Measurements from ENCODE around the gene KIF17.

Gene KIF17

GRCh38 chr1:20710469-20711284 is 7.1 kb downstream of the KIF17 start:
- no peak for DNase-seq

- no peak for DNase-seq
Observed at GRCh38 chr1:20709868-20710267, 7.9 kb downstream of the KIF17 start.

DNA sequence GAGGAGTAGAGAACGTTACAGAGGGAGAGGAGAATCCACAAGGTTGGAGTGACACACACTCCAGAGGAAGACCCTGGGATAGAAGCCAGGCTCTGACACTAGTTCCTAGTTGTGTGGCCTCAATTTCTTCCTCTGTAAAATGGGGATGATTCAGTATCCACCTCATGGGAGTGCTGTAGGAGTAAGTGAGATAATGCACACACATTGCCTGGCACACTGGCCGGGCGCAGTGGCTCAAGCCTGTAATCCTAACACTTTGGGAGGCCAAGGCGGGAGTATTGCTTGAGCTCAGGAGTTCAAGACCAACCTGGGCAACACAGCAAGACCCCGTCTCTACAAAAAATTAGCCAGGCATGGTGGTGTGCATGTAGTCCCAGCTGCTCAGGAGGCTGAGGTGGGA is 8.9 kb downstream of the KIF17 start:
- DNase-seq, result no peak

DNA sequence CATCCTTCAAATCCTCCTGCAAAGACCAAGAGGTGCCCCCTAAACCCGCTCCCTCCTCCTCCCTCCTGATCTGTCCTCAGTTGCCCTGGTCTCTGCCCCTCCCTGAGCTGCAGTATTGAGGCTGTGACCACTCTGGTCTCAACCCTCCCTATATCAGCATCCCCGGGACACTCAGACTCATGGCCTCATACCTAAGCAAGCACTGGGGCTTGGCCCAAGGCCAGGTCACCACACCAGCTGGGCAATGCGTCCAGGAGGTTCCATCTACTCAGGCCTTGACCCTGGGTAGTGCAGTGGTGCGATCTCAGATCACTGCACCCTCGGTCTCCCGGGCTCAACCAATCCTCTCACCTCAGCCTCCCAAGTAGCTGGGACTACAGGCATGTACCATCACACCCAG is 9.8 kb downstream of the KIF17 start:
- DNase-seq, result no peak

GRCh38 chr1:20706841-20707240 is 11.0 kb downstream of the KIF17 start:
- no peak for DNase-seq

DNA sequence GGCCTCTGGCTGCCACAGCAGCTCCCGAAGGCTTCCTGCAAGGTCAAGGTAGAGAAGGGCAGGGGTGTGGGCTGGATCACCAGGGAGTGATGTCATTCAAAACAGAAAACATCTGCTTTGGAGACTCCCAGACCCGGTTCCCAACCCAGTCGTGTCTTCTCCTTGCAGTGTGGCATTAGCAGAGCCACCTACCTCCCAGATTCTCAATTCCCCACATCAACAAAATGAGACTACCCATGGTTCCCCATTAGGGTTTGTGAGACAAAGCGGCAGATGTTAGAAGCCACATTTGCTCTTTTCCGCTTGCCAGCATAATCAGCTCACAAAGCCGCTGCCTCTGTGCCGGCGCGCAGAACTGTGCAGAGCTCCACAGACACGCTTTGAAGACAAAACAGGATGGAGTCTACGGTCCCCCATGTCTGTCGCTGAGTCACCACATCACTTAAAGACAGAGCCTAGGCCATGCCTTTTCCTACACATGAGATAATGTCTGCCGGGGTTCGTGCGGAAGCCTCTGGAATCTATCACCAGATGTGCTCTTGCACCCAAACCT is 12.5 kb downstream of the KIF17 start:
- DNase-seq, result no peak

GRCh38 chr1:20704390-20705202 is 13.2 kb downstream of the KIF17 start:
- no peak for DNase-seq

DNA sequence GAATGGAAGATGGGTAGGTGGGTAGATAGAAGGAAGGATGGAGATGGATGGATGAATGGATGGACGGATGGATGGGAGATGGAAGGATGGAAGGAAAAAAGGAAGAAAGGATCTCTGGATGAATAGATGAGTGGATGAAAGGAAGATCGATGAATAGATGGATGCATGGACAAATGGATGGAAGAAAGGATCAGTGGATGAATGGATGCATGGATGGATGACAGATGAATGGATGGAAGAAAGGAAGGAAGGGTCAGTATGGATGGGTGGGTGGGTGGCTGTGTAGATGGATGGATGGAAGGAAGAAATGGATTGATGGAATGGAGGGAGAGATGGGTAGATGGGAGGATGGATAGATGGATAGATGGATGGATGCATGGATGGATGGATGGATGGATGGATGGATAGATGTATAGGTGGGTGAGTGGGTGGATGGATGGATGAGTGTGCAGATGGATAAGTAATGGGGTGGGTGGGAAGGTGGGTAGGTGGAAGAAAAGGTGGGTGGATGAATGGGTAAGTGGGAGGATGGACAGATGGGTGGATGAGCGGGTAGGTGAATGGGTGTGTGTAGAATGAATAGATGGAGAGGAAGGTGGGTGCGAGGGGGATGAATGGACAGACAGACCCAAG is 14.6 kb downstream of the KIF17 start:
- DNase-seq, result no peak

DNA sequence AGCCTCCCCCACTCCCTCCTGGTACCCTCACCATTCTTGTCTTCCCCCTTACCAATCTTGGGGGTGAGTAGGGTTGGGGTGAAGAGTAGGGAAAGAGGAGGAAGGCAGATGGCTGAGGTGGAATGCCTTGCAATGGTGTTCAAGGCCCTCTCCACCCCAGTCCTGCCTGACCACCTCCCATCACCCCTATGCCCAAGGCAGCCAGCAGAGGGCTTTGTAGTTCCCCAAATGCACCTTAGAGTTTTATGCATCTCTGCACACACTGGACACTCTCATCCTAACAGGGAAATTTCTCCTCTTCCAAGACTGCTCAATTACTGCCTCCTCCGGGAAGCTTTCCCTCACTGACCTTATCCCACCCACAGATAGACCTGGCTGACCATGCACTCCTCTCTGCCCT is 15.4 kb downstream of the KIF17 start:
- peak in 3 of 4 experiments; percentile 23 to 53 (median 41) for DNase-seq

GRCh38 chr1:20701847-20702246 is 16.0 kb downstream of the KIF17 start:
- no peak for DNase-seq

DNA sequence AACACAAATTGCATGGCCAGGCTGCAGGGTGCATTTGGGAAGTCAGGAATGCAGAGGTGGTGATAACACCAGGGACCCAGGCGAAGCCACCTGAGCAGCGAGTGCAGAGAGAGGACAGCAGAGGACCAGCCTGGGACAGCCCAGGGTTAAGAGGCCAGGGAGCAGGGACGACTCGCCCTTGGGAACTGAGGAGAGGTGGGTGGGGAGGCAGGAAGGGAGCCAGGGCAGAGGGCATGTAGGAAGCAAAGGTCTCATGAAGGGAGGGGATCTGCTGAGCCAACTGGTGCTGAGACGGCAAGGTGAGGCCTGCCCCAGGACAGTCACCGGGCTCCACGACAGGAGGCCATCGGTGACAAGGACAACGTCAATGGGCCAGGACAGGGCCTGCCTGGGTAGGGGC is 16.4 kb downstream of the KIF17 start:
- DNase-seq, result no peak

GRCh38 chr1:20700636-20701215 is 17.1 kb downstream of the KIF17 start:
- DNase-seq, result no peak

- no peak for DNase-seq
Observed at GRCh38 chr1:20699558-20699957, 18.2 kb downstream of the KIF17 start.

DNA sequence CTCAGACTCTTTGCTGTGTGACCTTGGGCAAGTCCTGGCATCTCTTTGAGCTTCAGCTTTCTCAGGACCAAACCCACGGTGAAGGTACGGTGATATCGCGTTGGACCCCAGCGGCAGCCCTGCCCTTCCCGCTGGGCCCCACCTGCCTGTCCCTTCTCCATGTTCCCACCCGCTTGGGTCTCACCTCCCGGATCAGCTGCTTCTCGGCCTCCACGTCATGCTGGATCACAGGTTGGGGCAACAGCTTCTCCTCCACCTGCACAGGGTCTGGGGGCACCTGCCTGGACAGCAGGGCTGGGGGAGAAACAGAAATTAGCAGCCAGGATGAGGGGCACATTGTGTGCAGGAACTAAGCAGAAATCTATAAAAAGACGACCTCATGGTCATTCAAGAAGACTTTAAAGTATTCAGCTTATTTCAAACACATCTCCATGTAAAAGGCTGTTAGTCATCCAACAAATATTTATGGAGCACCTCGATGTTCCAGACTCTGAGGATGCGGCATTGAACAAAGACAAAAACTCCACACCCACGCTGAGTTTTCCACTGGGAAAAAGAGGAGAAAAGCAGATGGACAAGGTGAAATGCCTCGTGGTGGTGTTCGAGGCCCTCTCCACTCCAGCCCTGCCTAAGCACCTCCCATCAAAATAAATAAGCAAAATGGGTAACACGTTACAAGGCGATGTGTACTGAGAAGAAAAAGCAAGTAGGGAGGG is 19.5 kb downstream of the KIF17 start:
- no peak for DNase-seq

- DNase-seq, result no peak
Observed at GRCh38 chr1:20697563-20697962, 20.2 kb downstream of the KIF17 start.

- peak; percentile 87 to 95 (median 92) for DNase-seq
Observed at GRCh38 chr1:20696397-20697333, 21.1 kb downstream of the KIF17 start.

DNA sequence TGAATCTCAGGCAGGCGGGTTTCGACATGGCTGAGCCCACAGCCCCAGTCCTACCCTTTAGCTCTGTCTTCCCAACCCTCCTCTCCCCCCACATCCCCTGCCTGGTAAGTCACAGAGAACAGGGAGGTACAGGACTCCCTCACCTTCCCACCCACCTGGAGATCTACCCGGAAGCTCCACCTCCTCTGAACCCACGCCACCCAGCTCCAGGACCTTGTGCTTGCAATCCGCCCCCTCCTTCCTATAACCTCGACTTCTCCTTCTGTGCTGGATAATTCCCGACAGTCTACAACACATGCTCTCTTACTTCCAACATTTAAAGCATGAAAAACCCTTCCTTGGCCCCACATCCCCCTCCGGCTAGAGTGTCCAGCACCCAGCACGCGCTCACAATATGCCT is 22.3 kb downstream of the KIF17 start:
- DNase-seq, result peak in 3 of 4 experiments; percentile 16 to 56 (median 41)

GRCh38 chr1:20693623-20694022 is 24.2 kb downstream of the KIF17 start:
- no peak for DNase-seq

DNA sequence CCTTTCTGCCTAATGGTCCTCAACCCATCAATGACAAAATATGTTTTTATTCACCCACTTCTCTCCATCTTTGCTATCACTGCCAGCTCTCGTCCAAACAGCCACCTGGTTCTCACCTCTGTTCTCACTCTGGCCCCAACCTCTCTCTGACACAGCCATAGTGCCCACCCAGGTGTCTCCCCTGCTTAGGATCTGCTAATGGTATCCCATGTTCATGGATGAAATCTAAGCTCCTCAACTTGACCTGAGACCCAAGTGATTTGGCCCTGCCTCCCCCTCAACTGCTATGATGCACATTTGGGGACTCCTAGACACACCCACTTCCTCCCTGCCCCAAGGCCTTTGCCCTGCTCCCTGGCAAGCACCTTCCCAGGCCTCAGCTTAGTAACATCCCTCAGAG is 25.9 kb downstream of the KIF17 start:
- DNase-seq, result no peak

DNA sequence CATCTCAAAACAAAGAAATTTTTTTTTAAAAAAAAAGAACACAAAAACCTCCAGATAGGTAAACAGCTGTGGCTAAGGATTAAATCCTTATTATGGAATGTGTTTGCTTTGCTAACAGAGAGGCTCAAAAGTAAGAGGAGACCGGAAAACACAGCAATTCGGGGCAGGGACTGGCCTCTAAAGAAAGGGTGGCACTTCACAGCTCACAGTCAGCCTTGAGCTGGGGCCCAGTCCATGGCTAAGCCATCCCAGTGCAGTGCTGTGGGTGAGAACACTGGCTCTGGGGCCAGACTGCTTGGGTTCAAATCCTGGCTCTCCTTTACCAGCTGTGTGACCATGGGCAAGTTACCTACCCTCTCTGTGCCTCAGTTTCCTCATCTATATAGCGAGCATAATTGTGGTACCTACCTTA is 28.2 kb downstream of the KIF17 start:
- DNase-seq, result no peak
